LNCAP (cell line): Measurements from ENCODE around the gene LTA4H.

Experiments
- CTCF ChIP-seq: fragments of 450-650 bp; IDR thresholded peaks from 2 replicates; pipeline ENCODE4 v1.5.1; 2017; ENCODE audit warnings: mild to moderate bottlenecking

The LTA4H gene

GRCh38 chr12:96036765-96037455, 1.5 kb upstream of the LTA4H start:
- TF ChIP-seq CTCF: no peak

GRCh38 chr12:96034621-96035282, 635 bp downstream of the LTA4H start:
- TF ChIP-seq CTCF: no peak

GRCh38 chr12:96033549-96034389, 1.6 kb downstream of the LTA4H start:
- TF ChIP-seq CTCF: no peak

GRCh38 chr12:96029826-96030225, 5.6 kb downstream of the LTA4H start:
- TF ChIP-seq CTCF: no peak

GRCh38 chr12:96028538-96028937, 6.8 kb downstream of the LTA4H start:
- no peak for TF ChIP-seq CTCF

- no peak for TF ChIP-seq CTCF
Observed at GRCh38 chr12:96026331-96026730, 9.1 kb downstream of the LTA4H start.

GRCh38 chr12:96025518-96025917, 9.9 kb downstream of the LTA4H start:
- no peak for TF ChIP-seq CTCF
